Large intestine (tissue), 3 donors: ENCODE measurements around the gene SAP30L. TPM values are rescaled to one million over a fixed set of nuclear protein-coding genes. Genes with fewer than 3 reads are reported as not detected.

Experiments used
- DNase-seq, 2 donors: peaks; one replicate each; pipeline versions ENCODE4 v3.0.0 to v3.0.0-alpha.2; 2013
- H3K27ac ChIP-seq: one replicate; pipeline ENCODE4 v1.5.1; 2013; ENCODE audit warnings: low read length
- H3K27me3 ChIP-seq: 2 replicates; pipeline ENCODE4 v1.6.1; 2013; ENCODE audit warnings: low read length; ENCODE audit not compliant: control insufficient read depth, insufficient read depth
- H3K36me3 ChIP-seq: 2 replicates; pipeline ENCODE4 v1.6.1; 2013; ENCODE audit warnings: low read length; ENCODE audit not compliant: control insufficient read depth, insufficient read depth
- H3K4me1 ChIP-seq: one replicate; pipeline ENCODE4 v1.6.1; 2013; ENCODE audit warnings: low read length; ENCODE audit not compliant: control insufficient read depth, insufficient read depth
- H3K4me3 ChIP-seq: one replicate; pipeline ENCODE4 v1.5.1; 2013; ENCODE audit warnings: low read length
- H3K9me3 ChIP-seq: one replicate; pipeline ENCODE4 v1.6.1; 2013; ENCODE audit warnings: mild to moderate bottlenecking, low read depth, low read length, moderate library complexity; ENCODE audit not compliant: control insufficient read depth
- WGBS: methylation state at CpG from one replicate; pipeline ENCODE4 v1.1.5; 2013; ENCODE audit warnings: low lambda C conversion rate; ENCODE audit not compliant: insufficient coverage; 5-methylcytosine and 5-hydroxymethylcytosine counted together
- polyA plus RNA-seq: library from polyadenylated mRNA; unstranded; fragments of 120-200 nt; gene quantifications from one replicate; pipeline ENCODE4 v1.2.1, GENCODE V29; 2013

The SAP30L gene
- polyA plus RNA-seq, 1 donor = 39.2 TPM

DNA sequence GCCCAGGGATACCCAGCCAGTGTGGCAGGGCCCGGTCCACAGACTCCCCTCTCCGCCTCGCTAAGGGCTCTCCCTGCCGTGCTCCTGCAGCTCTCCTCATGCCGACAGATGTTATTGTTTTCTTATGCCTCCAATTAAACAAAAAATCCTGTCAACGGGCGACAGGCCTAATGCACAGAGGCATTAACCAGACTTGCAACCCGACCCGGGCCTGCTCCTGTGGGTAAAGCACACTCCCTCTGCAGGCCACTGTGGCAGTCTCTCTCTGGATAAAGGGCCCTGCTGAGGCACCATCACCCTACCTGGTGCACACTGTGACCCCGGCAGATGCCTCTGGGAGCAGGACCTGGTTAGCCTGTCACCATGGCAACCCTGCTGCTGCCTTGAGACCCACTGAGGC, 59.8 kb downstream of the SAP30L start:
- H3K4me1 ChIP-seq = no peaks in the 10 kb centered on the region
- WGBS = no CpG with 5 or more reads among the region's 10 CpGs
- no peak for DNase-seq

DNA sequence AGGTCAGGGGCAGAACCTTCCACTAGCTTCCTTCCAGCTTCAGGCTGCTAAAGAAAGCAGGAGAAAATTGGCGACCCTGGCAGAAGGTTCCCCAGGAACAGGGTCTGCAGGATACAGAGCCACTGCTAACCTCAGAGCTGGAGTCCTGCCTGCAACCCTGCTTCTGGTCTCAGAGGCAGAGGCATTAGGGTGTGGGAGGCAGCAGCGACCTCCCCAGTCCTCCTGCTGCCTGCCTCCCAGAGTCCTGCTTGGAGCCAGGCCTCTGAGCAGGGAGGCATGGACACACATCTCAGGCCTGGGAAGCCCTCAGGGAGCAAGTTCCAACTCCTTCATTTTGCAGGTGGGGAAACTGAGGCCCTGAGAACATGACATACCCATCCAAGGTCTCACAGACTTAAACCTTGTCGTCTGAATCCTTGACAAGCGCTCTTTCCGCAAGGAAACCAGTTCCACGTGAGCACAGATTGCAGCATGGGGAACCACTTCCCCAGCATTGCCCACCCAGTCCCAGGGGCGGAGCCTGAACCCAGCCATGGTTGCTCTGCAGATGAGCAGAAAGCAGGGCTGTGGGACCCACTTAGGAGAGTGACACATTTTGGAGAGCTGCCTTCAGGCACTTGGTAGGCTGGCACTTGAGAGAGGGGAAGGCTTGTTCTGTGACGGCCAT, 60.4 kb downstream of the SAP30L start:
- Histone ChIP-seq H3K9me3 (no peaks in the 10 kb centered on the region), H3K4me3 (no peak overlapping the region), H3K4me1 (no peaks in the 10 kb centered on the region), H3K27ac (no peak overlapping the region), H3K36me3 (no peaks in the 10 kb centered on the region), H3K27me3 (peaks cover 24% of the 10 kb centered on the region)
- DNase-seq = no peak
- WGBS = no CpG with 5 or more reads among the region's 8 CpGs

More for the DNA sequence above, 59.8 kb downstream of the SAP30L start:
- Histone ChIP-seq H3K9me3 (no peaks in the 10 kb centered on the region), H3K27me3 (peaks cover 22% of the 10 kb centered on the region), H3K4me3 (no peak overlapping the region), H3K36me3 (no peaks in the 10 kb centered on the region), H3K27ac (no peak overlapping the region)

DNA sequence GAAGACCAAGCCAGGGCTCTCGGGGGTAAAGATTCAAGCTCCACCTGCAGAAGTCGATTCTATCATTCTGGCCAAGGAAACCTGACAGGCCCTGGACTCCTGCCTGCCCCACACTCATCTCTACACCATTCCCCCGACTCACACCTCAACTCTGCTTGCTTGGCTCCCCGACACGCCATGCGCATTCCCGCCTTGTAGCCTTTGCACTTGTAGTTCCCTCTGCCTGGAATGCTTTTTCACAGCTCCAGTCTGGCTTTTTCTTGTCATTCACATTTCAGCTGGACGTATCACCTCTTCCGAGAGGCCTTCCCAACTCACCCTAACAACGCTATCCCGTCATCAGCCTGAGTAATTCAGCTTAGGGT, 60.9 kb downstream of the SAP30L start:
- no peak overlapping the region for H3K4me3 ChIP-seq
- peaks cover 24% of the 10 kb centered on the region for H3K27me3 ChIP-seq
- DNase-seq = no peak
- no peaks in the 10 kb centered on the region for H3K9me3 ChIP-seq
- 90% methylated on average over 2 of the region's 11 CpGs for WGBS
- no peaks in the 10 kb centered on the region for H3K36me3 ChIP-seq
- H3K4me1 ChIP-seq = no peaks in the 10 kb centered on the region
- no peak overlapping the region for H3K27ac ChIP-seq

- peaks cover 22% of the 10 kb centered on the region for H3K27me3 ChIP-seq
- no peaks in the 10 kb centered on the region for H3K9me3 ChIP-seq
- no peak for DNase-seq
- H3K4me1 ChIP-seq = no peaks in the 10 kb centered on the region
- no peaks in the 10 kb centered on the region for H3K36me3 ChIP-seq
- WGBS = no CpG with 5 or more reads among the region's 2 CpGs
- H3K4me3 ChIP-seq = no peak overlapping the region
- H3K27ac ChIP-seq = no peak overlapping the region
Observed at GRCh38 chr5:154508114-154508513, 62.3 kb downstream of the SAP30L start.

GRCh38 chr5:154509784-154510555, 64.2 kb downstream of the SAP30L start:
- WGBS = 61% methylated on average over 2 of the region's 5 CpGs
- Histone ChIP-seq H3K27ac (no peak overlapping the region), H3K27me3 (peaks cover 32% of the 10 kb centered on the region), H3K36me3 (no peaks in the 10 kb centered on the region), H3K4me3 (no peak overlapping the region), H3K9me3 (no peaks in the 10 kb centered on the region), H3K4me1 (no peaks in the 10 kb centered on the region)
- no peak for DNase-seq

Other genes starting within 250 kb of the SAP30L start
- gene HAND1, start 32.2 kb downstream of the SAP30L start, polyA plus RNA-seq = 7.8 TPM